Kidney (tissue), 14 donors: ENCODE measurements around the gene RIOX2. TPM values are rescaled to one million over a fixed set of nuclear protein-coding genes. Genes with fewer than 3 reads are reported as not detected.

Experiments used
- DNase-seq, 5 donors: peaks; one replicate each; pipeline ENCODE4 v3.0.0-alpha.2; 2013 to 2020
- FAIRE-seq: peaks from 2 replicates; lab custom pipeline; 2012; peaks lifted over from hg19 to GRCh38; lab: Jason Lieb, UNC
- H3K27ac ChIP-seq, 2 donors: one replicate each; pipeline ENCODE4 v1.7.0; 2013; ENCODE audit warnings: low read depth in 2 of 2, low read length in 2 of 2, inconsistent platforms in 1 of 2
- H3K27me3 ChIP-seq: one replicate; pipeline ENCODE4 v1.7.1; 2013; ENCODE audit warnings: low read length, inconsistent platforms; ENCODE audit not compliant: control insufficient read depth, insufficient read depth
- H3K36me3 ChIP-seq, 3 donors: one replicate each; pipeline versions ENCODE4 v1.7.0 to v1.7.1; 2013; ENCODE audit warnings: low read length in 3 of 3, control low read depth in 1 of 3, inconsistent platforms in 1 of 3; ENCODE audit not compliant: insufficient read depth in 3 of 3, control insufficient read depth in 2 of 3
- H3K4me1 ChIP-seq, 3 donors: one replicate each; pipeline versions ENCODE4 v1.7.0 to v1.7.1; 2013; ENCODE audit warnings: low read length in 3 of 3, inconsistent platforms in 1 of 3, low read depth in 1 of 3; ENCODE audit not compliant: control insufficient read depth in 2 of 3, insufficient read depth in 2 of 3
- H3K4me3 ChIP-seq, 3 donors: one replicate each; pipeline versions ENCODE4 v1.7.0 to v1.8.1; 2013; ENCODE audit warnings: low read length in 3 of 3, control low read depth in 1 of 3, inconsistent platforms in 1 of 3
- H3K9ac ChIP-seq, 3 donors: one replicate each; pipeline versions ENCODE4 v1.7.0 to v1.7.1; 2013; ENCODE audit warnings: low read length in 3 of 3, control low read depth in 1 of 3, inconsistent platforms in 1 of 3
- H3K9me3 ChIP-seq, 3 donors: one replicate each; pipeline versions ENCODE4 v1.7.0 to v1.7.1; 2013; ENCODE audit warnings: low read length in 3 of 3, control low read depth in 1 of 3, inconsistent platforms in 1 of 3; ENCODE audit not compliant: control insufficient read depth in 2 of 3, insufficient read depth in 1 of 3
- CTCF ChIP-seq: IDR thresholded peaks from 3 replicates; pipeline ENCODE4 v1.5.1; 2012; ENCODE audit warnings: mild to moderate bottlenecking, moderate library complexity, borderline replicate concordance; ENCODE audit not compliant: insufficient read depth; ENCODE audit errors: extremely low read depth
- intact Hi-C: fragments of 100-400 bp; cut with DNase I; formaldehyde crosslinking; loops from one replicate; pipeline ENCODE4 v1.11.1; 2022
- polyA plus RNA-seq: library from polyadenylated mRNA; stranded (reverse); fragments of 350-450 nt; fragmentation: Illumina TruSeq; extraction: RNeasy Lipid Tissue Mini Kit (QIAGEN cat#74804); gene quantifications from one replicate; pipeline ENCODE4 v1.2.3, GENCODE V29; 2014; ENCODE audit warnings: low read depth, low replicate concordance; ENCODE audit not compliant: insufficient read depth
- total RNA-seq: library from RNA; stranded (reverse); fragmentation: NEBNext Ultra II Directional; extraction: Animal tissue kit (Norgen Biotek cat#: 25700); gene quantifications from one replicate; pipeline ENCODE4 v1.2.1, GENCODE V29; 2021
- donor health status: control.
- donor health status: control.
- donor health status: control.
- donor health status: control.
- donor health status: control.
- donor health status: DM: yes; HTN: yes; CAD: no.
- donor health status: Normal renal cell carcinoma (clear cell type).

RIOX2 gene
- total and polyA plus RNA-seq, 2 donors from 2014 or later = 19.8 to 26.7 TPM

DNA sequence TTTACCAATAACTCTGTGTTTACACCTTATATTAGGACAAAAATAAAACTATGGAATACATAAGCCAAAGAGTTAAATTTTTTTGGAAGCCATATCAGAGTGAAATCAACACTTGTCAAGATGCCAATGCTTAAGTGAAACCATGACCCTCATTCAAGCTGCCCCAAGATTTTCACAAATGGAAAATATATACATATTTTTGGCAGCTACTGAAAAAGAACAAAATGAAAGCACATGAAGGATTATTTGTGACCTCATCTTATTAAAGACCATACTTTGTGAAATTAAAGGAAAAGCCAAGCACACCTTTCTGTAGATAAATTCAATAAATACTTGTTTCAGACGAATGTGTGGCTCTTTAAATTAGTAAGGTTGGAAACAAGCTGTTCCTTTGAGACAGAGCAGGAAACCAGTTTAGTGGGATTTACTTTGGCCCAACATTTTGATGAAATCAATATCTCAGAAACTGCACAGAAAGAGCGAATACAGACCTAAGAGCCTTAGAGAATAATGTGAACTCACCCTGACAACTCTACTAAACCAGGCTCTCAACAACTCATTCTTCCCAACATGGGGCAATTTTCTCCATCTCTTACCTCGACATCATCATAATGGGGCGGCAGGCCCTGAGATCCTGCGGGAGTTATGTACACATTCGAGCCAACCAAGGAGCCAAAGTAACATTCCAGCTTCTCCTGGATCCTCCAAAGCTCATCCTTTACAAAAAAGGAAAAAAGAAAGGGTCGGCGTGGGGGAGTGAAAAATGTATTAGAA lies 11.1 kb downstream of the RIOX2 start:
- H3K4me1 ChIP-seq = peaks cover 0 to 8% (median 7%) of the 10 kb centered on the region in 3 donors

GRCh38 chr3:97960551-97960950 lies 11.7 kb downstream of the RIOX2 start:
- Histone ChIP-seq H3K9ac (no peak overlapping the region), H3K27ac (no peak overlapping the region), H3K36me3 (peaks cover 0 to 6% (median 0%) of the 10 kb centered on the region in 3 donors), H3K4me3 (no peak overlapping the region), H3K9me3 (no peaks in the 10 kb centered on the region), H3K4me1 (peaks cover 0 to 8% (median 7%) of the 10 kb centered on the region in 3 donors), H3K27me3 (no peaks in the 10 kb centered on the region)
- DNase-seq (no peak), FAIRE-seq (no peak)
- TF ChIP-seq CTCF = no peak
- intact Hi-C loops = no loop called here

More for the DNA sequence above, 11.1 kb downstream of the RIOX2 start:
- intact Hi-C loops = no loop called here
- no peak for DNase-seq
- Histone ChIP-seq H3K27ac (no peak overlapping the region), H3K9me3 (no peaks in the 10 kb centered on the region), H3K9ac (no peak overlapping the region), H3K4me3 (no peak overlapping the region), H3K27me3 (no peaks in the 10 kb centered on the region), H3K36me3 (peaks cover 0 to 6% (median 0%) of the 10 kb centered on the region in 3 donors)
- FAIRE-seq = no peak
- no peak for TF ChIP-seq CTCF

GRCh38 chr3:97959872-97960271 lies 12.4 kb downstream of the RIOX2 start:
- no peaks in the 10 kb centered on the region for H3K9me3 ChIP-seq
- H3K9ac ChIP-seq = no peak overlapping the region
- TF ChIP-seq CTCF = no peak
- no peak for DNase-seq
- H3K36me3 ChIP-seq = peaks cover 0 to 6% (median 0%) of the 10 kb centered on the region in 3 donors
- H3K4me3 ChIP-seq = no peak overlapping the region
- no peak overlapping the region for H3K27ac ChIP-seq
- no peaks in the 10 kb centered on the region for H3K27me3 ChIP-seq
- peaks cover 0 to 8% (median 7%) of the 10 kb centered on the region in 3 donors for H3K4me1 ChIP-seq
- intact Hi-C loops = no loop called here
- no peak for FAIRE-seq
